K562 (cell line): Measurements from ENCODE around the gene PTPRM. TPM values are rescaled to one million over a fixed set of nuclear protein-coding genes. Genes with fewer than 3 reads are reported as not detected.

ENCODE experiments used
- E4F1 ChIP-seq: fragments of 250-450 bp; sonication (Bioruptor Pico); IDR thresholded peaks from 2 replicates; pipeline ENCODE4 v1.5.0; 2021; ENCODE audit warnings: mild to moderate bottlenecking, borderline replicate concordance
- ZNF655 ChIP-seq: fragments of 250-450 bp; sonication (Bioruptor Pico); IDR thresholded peaks from 2 replicates; pipeline ENCODE4 v1.5.0; 2021
- polyA plus RNA-seq, 8 experiments: library from polyadenylated mRNA; depleted of rRNA in 4 of 8; stranded (reverse) in 5 of 8; unstranded in 3 of 8; fragments of >200 nt; fragmentation: Nextera tagmentation in 2 of 8; fragmentation: Illumina TruSeq in 1 of 8; extraction: Ambion mirVana in 2 of 8; extraction: Trizol in 1 of 8; gene quantifications; 2 replicates each; pipeline versions ENCODE4 v1.2.1 to v1.2.3, GENCODE V29; 2011 to 2014; ENCODE audit warnings: inconsistent platforms in 1 of 8, missing spikeins in 1 of 8
- total RNA-seq, 7 experiments: library from RNA; depleted of rRNA in 6 of 7; stranded (reverse); fragments of >200 nt in 6 of 7; fragmentation: Illumina TruSeq in 2 of 7; extraction: Trizol in 2 of 7; gene quantifications; 2 replicates each; pipeline versions ENCODE4 v1.2.1 to v1.2.3, GENCODE V29; 2011 to 2021; ENCODE audit warnings: low replicate concordance in 1 of 7
- TF ChIP-seq, protein P1 (sequence below), 2 experiments: fragments of 450-650 bp; IDR thresholded peaks; 2 replicates each; pipeline ENCODE4 v1.6.1; 2016; ENCODE audit warnings: mild to moderate bottlenecking in 2 of 2, borderline replicate concordance in 1 of 2, low read depth in 1 of 2, moderate library complexity in 1 of 2
- TF ChIP-seq, protein P2 (sequence below): fragments of 450-650 bp; IDR thresholded peaks from 2 replicates; pipeline ENCODE4 v1.6.1; 2017; ENCODE audit warnings: antibody characterized with exemption, mild to moderate bottlenecking

The PTPRM gene
- total and polyA plus RNA-seq, 9 of the 15 experiments (the other 6 are each of a cell fraction or from before 2014, with no cell fraction given) = 0.03 to 0.16 (median 0.08) TPM; not detected in 3

DNA sequence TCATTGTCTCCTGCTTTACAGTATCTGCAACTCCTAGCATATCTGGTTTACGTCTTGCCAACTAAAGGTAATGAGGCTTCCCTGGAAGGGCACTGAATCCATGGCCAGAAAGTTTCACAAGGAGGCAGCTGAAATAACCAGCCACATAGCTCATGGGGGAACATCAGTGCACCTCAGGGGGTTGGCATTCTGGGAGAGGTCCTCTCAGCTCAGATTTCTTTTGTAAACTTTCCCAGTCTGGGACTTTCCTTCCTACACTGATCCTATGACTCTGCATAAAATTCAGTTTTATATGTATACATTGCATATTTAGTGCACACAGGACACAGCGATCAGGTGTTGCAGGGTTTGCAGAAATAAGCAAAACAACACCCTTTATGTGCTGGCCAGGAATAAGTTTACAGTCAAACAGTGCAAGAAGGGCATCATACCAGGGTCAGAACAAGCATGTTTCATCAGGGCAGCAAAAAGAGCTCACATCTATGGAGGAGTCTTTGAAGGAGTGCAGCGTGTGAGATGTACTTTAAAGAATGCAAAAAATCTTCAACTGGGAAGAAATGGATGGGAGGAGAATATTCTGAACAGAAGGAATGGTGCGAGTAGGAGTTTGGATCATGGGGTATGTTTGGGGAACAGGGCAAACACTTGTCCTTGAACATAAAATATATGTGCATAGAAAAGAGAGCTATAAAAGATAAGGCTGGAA is 801.5 kb downstream of the PTPRM start (continued):
- TF ChIP-seq E4F1 (CRISPR knock-in tag) (no peak), ZNF655 (CRISPR knock-in tag) (no peak)
- TF ChIP-seq, protein P1, sequence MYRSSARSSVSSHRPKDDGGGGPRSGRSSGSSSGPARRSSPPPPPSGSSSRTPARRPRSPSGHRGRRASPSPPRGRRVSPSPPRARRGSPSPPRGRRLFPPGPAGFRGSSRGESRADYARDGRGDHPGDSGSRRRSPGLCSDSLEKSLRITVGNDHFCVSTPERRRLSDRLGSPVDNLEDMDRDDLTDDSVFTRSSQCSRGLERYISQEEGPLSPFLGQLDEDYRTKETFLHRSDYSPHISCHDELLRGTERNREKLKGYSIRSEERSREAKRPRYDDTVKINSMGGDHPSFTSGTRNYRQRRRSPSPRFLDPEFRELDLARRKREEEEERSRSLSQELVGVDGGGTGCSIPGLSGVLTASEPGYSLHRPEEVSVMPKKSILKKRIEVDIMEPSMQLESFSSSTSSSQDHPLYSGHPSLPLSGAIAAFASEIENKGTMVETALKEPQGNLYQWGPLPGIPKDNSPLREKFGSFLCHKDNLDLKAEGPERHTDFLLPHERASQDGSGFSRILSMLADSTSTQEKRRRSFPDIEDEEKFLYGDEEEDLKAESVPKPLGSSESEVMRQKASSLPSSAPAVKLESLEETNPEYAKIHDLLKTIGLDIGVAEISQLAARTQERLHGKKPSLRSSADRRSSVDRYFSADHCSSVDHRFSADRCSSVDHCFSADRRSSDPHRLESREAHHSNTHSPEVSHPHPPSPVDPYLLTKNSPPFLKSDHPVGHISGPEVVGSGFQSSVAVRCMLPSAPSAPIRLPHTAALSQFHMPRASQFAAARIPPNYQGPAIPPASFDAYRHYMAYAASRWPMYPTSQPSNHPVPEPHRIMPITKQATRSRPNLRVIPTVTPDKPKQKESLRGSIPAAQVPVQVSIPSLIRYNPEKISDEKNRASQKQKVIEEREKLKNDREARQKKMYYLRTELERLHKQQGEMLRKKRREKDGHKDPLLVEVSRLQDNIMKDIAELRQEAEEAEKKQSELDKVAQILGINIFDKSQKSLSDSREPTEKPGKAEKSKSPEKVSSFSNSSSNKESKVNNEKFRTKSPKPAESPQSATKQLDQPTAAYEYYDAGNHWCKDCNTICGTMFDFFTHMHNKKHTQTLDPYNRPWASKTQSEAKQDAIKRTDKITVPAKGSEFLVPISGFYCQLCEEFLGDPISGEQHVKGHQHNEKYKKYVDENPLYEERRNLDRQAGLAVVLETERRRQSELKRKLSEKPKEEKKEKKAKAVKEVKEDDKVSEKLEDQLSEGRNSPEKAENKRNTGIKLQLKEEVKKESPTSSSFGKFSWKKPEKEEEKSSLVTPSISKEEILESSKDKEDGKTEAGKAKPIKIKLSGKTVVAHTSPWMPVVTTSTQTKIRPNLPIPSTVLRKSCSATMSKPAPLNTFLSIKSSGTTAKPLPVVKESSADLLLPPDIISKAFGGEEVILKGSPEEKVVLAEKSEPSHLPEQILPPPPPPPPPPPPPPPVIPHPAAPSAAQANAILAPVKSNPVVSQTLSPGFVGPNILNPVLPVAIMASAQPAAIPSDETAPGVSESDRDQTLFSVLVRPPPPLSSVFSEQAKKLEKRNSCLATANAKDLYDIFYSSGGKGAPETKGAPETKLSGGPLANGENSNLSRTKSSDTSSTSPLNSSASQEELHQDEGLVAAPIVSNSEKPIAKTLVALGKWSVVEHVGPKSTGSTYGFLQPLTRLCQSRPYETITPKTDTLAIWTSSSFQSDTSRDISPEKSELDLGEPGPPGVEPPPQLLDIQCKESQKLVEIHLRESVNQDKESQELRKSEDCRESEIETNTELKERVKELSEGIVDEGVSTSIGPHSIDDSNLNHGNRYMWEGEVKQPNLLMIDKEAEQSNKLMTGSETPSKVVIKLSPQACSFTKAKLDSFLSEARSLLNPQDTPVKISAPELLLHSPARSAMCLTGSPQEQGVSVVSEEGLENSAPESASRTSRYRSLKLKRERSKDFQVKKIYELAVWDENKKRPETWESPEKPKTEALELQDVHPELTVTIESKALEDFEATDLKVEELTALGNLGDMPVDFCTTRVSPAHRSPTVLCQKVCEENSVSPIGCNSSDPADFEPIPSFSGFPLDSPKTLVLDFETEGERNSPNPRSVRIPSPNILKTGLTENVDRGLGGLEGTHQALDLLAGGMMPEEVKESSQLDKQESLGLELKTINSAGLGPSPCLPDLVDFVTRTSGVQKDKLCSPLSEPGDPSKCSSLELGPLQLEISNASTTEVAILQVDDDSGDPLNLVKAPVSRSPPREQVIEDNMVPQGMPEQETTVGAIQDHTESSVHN (IDR thresholded peaks at IDR 0.05; ENCODE audit: borderline replicate concordance in 1 of 2, low read depth in 1 of 2) = no peak
- TF ChIP-seq, protein P2, sequence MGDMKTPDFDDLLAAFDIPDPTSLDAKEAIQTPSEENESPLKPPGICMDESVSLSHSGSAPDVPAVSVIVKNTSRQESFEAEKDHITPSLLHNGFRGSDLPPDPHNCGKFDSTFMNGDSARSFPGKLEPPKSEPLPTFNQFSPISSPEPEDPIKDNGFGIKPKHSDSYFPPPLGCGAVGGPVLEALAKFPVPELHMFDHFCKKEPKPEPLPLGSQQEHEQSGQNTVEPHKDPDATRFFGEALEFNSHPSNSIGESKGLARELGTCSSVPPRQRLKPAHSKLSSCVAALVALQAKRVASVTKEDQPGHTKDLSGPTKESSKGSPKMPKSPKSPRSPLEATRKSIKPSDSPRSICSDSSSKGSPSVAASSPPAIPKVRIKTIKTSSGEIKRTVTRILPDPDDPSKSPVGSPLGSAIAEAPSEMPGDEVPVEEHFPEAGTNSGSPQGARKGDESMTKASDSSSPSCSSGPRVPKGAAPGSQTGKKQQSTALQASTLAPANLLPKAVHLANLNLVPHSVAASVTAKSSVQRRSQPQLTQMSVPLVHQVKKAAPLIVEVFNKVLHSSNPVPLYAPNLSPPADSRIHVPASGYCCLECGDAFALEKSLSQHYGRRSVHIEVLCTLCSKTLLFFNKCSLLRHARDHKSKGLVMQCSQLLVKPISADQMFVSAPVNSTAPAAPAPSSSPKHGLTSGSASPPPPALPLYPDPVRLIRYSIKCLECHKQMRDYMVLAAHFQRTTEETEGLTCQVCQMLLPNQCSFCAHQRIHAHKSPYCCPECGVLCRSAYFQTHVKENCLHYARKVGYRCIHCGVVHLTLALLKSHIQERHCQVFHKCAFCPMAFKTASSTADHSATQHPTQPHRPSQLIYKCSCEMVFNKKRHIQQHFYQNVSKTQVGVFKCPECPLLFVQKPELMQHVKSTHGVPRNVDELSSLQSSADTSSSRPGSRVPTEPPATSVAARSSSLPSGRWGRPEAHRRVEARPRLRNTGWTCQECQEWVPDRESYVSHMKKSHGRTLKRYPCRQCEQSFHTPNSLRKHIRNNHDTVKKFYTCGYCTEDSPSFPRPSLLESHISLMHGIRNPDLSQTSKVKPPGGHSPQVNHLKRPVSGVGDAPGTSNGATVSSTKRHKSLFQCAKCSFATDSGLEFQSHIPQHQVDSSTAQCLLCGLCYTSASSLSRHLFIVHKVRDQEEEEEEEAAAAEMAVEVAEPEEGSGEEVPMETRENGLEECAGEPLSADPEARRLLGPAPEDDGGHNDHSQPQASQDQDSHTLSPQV = no peak
